Central memory CD4-positive, alpha-beta T cell (primary cell): ENCODE measurements around the gene MYRIP.
"Not testable (repeated sequence)": the region's sequence is repeated elsewhere in the genome, so short reads cannot be mapped to it uniquely, and the experiment has no call there.

Source experiments
- DNase-seq: peaks from one replicate; pipeline ENCODE4 v3.0.0; 2022

MYRIP gene

GRCh38 chr3:39977058-39977794 is 167.8 kb downstream of the MYRIP start:
- no peak for DNase-seq

DNA sequence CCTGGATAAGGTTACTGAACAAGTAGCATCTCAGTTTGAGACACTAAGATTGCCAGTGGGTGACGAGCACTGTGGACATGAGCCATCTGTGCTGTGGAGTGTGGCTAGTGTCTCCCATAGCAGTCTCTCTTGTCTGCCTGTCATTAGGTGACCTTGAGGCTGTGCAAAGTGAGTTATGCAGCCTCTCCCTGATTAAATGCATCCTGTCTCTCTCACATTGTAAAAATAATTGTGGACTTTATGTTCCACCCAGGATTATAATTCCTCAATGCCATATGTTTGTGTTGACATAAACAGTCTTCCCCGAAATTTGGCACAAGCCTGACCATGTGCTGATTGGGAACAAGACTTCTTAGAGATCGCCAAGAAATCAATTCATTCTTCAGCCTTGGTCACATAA is 168.9 kb downstream of the MYRIP start:
- DNase-seq, result no peak

- no peak for DNase-seq
These were observed 170.6 kb downstream of the MYRIP start for GRCh38 chr3:39980058-39980457.

- DNase-seq, result no peak
These were observed 171.4 kb downstream of the MYRIP start for GRCh38 chr3:39980781-39981180.

DNA sequence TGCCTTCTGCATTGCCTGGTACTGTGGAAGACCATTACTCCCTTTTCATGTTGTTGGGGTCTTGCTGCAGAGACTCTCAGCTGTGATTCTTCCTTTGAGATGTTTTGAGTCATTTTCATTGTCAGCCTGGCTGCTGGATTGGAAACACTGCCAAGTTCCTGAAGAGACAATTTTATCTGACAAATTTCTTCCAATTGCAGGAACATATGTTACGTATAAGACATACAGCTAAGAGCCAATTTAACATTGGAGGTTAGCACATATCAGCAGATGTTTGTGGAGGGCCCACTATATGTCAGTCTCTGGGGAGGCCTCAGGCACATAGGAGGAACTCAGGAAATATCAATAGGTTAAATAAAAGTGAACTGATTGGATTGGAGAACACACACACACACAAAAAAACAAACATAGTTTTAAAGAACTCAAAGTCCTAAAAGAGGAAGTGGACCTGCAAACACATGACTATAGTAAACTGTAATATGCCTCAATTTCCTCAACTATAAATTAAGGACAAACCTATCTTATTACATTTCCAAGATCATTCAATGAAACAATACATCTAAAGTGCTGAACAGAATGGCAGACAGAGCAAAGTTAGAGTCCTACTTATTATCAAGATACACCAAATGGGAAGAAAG is 172.3 kb downstream of the MYRIP start:
- no peak for DNase-seq

- no peak for DNase-seq
These were observed 173.4 kb downstream of the MYRIP start for GRCh38 chr3:39982665-39983357.

DNA sequence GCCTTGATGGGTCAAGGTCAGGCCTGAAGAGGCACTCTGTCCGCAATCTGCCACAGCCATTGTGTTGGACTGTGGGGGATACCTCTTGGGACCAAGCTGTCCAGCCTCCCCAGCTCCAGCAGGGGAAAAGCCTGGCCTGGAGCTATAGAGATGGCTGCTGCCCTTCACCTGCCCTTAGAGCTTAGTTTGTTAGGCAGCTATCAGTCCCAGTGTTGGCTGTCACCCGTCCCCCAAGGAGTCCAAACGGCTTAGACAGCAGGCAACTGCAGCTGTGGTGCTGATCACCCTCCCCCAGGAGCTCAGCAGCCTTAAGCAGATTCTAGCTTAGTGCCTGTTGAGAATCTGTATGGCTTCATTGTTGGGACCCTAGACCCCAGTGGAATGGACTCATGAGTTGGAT is 180.3 kb downstream of the MYRIP start:
- DNase-seq, result no peak

- DNase-seq, result no peak
These were observed 181.1 kb downstream of the MYRIP start for GRCh38 chr3:39990532-39990931.

GRCh38 chr3:40008796-40009195 is 199.4 kb downstream of the MYRIP start:
- no peak for DNase-seq

- no peak for DNase-seq
These were observed 200.6 kb downstream of the MYRIP start for GRCh38 chr3:40009991-40010390.

- no peak for DNase-seq
These were observed 203.0 kb downstream of the MYRIP start for GRCh38 chr3:40012381-40012780.

- DNase-seq, result no peak
These were observed 207.0 kb downstream of the MYRIP start for GRCh38 chr3:40016391-40016790.

- no peak for DNase-seq
These were observed 209.0 kb downstream of the MYRIP start for GRCh38 chr3:40018369-40018768.

DNA sequence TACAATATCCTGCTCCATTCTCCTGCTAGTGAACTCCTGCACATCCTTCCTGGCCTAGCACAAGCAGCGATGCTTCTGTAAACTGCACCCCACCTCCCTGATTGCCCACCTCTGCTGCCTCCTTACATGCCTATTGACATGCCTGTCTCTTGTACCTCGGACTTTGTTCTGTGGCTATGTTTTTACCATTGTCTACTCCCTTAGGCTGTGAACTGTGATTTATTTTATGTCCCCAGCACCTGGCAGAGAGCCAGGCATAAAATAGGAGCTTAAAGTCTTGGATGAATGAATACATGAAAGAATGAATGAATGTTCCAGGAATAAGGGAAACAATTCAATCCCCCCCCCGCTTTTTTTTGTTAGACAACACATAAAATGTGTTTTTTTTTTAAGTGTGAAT is 210.0 kb downstream of the MYRIP start:
- no peak for DNase-seq

DNA sequence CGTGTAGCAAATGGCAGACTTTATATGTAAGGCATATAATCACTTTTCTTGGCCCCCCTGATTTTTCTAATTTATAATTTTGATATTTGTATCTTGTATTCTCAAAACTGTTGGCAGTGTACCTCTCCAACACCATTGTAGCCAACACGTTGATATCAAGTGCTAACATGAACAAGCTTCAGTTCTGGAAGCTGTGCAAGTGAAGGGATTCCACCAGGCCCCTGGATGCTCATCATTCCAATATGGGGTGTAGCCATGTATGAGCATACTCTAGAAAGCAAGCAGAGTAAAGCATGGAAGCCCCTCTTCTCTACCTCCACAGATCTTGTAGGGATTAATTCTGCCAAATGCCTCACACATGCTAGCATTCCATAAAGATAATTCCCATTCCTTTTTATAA is 211.3 kb downstream of the MYRIP start:
- DNase-seq, result no peak

DNA sequence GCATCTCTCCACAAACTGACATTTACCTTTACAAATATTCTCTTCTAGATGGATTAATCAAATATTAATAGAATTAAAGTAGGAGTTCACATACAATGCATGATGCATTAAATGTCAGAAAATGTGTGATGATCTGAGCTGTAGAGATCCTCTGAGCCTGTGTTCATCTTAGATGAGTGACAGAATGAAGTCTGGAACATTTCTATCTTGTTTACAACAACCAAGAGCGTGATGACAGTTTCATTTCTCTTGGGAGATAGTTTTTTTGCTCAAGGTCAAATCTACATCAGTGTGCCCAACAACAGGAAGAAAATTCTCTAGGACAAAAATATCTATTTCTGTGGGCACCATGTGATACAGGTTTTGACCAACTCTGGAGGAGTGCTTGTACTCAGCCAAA is 211.9 kb downstream of the MYRIP start:
- no peak for DNase-seq

- DNase-seq, result no peak
These were observed 213.0 kb downstream of the MYRIP start for GRCh38 chr3:40022297-40022827.

DNA sequence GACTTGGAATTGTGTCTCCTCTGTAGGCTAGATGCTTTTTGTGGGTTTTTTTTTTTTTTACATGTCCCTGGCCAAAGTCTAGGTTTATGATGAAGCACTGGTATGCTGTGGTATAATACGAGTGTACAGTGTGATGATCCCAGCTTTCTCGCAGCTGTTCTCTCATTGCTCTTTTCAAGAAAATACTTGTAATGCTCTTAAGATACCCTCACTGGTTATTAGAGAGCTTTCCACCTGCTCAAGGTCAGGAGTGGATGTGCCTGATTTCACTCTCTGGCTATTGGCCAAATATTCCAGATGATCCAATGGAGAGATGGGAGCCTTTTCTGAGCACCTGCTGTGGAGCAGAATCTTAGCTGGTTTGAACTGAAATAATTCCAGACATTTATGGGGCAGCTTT is 215.1 kb downstream of the MYRIP start:
- DNase-seq, result no peak

- DNase-seq, result not testable (repeated sequence)
These were observed 216.5 kb downstream of the MYRIP start for GRCh38 chr3:40025892-40026291.

- no peak for DNase-seq
These were observed 225.8 kb downstream of the MYRIP start for GRCh38 chr3:40035177-40035576.

DNA sequence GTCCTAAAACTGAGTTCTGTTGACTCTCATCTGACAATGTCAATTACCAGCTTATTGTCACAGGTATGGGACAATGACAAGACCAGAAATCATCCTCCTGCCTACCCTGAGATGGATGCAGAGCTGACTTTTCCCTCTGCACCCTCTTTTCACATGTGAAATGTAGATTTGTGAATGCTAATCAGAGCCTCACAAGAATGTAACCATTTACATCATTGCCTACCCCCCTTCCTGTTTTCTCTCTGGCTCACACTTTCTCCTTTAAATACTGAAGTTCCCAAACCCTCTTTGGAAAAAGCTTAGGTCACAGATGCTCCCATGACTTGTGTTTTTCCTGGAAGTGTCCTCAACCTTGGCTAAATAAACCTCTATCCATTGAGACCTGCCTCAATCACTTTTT is 228.2 kb downstream of the MYRIP start:
- no peak for DNase-seq

GRCh38 chr3:40042752-40043443 is 233.5 kb downstream of the MYRIP start:
- DNase-seq, result no peak

DNA sequence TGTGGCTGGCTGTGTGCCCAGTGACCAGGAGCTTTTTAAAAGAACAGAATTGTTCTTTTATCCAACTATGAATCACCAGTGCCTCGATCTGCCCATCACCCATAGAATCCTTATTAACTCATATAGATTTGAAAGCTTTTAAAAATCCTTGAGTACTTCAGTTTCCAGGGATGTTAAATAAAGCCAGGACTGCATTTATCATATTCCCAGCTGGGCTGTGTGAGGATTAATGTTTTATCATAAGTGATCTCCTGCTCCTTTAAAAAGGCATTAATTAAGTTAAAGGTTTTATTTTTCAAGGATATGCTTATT is 234.0 kb downstream of the MYRIP start:
- no peak for DNase-seq
